NCI-H1048 (cell line): ENCODE results near the gene TMX1.
"Not testable (repeated sequence)": the region's sequence is repeated elsewhere in the genome, so short reads cannot be mapped to it uniquely, and the experiment has no call there.

Experiments used
- DNase-seq: peaks from one replicate; lab custom pipeline; 2025; lab: John Stamatoyannopoulos, UW

TMX1 gene, protein sequence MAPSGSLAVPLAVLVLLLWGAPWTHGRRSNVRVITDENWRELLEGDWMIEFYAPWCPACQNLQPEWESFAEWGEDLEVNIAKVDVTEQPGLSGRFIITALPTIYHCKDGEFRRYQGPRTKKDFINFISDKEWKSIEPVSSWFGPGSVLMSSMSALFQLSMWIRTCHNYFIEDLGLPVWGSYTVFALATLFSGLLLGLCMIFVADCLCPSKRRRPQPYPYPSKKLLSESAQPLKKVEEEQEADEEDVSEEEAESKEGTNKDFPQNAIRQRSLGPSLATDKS

GRCh38 chr14:51239813-51240803, at the start of gene TMX1:
Gene TMX1, plus strand, starts transcription at chr14:51240247. Its CDS starts 46 bp downstream, at chr14:51240293.
- DNase-seq = peak; percentile 95

GRCh38 chr14:51201890-51202289, 38.2 kb upstream of the TMX1 start:
- DNase-seq = no peak

DNA sequence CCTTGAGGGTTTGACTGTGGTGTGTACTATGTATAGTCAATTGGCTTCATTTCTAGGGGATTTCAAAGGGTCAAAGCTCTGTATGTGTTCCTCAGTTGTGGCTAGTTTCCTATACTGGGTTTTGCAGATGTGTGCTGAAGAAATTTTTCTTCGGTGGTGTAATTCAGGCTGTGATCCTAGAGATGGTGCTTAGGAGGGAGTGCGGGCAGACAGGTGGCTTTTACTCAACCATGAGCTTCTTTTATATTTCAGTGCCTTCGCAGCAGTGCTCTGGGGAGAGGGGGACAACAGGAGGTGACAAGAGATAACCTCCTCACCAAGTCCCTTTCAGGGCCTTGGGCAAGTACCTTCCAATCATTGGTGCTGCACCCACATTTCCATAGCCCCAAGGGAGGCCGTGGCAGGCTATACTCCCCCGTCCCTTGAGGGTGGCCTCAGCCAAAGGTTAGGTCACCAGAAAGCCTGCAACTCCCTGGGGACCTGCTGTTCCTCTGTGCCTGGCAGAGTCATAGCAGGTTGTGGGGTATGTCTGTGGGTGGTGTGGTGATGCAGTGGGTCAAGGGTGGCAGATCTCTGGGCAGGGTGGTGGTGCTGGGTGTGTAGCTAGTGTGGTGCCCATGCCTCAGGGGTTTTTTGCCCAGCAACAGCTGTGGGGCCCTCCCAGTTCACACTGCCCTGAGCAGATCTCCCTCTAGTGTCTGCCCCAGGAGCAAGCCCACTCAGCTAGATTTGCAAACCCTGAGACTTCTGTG, 37.0 kb upstream of the TMX1 start:
- no peak for DNase-seq

GRCh38 chr14:51203881-51204280, 36.2 kb upstream of the TMX1 start:
- DNase-seq = no peak

- DNase-seq = no peak
Measured at GRCh38 chr14:51205486-51205885, 34.6 kb upstream of the TMX1 start.

DNA sequence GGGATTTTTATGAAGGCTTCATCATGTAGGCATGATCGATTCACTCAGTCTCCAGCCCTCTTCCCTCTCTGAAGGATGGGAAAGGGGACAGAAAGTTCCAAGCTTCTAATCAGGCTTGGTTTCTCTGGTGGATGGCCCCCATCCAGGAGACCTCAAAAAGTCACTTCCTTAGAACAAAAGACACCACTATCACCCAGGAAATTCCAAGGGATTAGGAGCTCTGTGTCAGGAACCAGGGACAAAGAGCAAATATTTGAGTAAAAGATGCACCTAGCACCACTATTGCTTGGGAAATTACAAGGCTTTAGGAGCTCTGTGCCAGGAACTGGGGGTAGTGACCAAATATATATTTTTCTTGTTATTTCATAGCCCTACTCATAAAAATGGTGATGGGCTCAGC, 33.6 kb upstream of the TMX1 start:
- DNase-seq = no peak

DNA sequence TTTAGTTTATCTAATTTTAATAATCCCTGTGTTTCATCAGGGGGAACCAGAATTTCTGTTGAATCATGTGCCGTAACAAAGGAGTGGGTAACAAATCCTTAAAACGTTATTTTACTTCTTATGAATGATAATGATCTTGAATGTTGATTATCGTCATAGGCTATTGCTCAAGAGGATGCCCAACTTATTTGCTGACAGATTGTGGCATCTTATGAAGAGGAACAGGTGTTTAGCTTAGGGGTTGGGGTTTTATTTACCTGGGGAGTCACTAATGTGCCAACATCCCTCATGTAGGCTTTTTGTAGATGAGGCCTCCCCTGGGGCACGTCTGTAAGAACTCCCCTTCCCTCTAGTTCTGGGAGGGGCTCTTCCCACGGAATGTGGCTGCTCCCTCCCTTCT, 32.4 kb upstream of the TMX1 start:
- no peak for DNase-seq

DNA sequence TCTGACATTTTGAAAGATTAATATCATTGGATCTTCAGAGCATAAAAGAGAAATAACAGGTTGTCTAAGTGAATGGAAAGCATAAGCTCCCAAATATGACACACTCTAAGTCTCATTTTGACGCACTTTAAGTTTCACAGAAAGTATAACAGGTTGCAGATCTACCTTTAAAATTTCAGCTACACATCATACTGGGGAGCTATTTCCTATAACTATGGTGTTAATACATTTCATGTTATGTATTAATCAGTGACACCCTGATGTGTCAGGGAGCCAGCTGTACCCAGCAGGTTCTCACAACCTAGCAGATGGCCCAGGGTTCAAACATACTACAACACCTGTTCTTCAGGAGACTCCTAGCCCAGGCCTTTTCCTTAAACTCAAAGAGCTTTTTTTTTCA, 31.1 kb upstream of the TMX1 start:
- DNase-seq = no peak

DNA sequence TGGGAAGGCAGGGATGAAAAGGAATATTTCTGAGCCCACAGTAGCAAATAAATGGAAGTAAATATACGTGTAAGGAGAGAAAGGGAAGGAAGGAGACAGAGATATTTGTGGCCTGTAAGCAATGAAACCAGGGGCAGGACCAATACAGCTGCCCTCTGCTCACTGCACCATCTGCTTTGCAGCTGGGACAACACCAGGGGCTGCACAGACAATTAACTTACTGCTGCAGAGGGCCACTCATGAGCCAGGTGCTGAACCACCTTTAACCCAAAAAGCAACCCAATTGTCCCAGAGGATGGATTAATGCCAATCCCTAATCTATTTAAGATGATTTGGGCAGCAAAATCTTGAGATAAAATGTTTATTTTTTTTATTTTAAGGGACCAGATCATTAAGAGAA, 30.6 kb upstream of the TMX1 start:
- no peak for DNase-seq

- DNase-seq = no peak
Measured at GRCh38 chr14:51210594-51210993, 29.5 kb upstream of the TMX1 start.

GRCh38 chr14:51211149-51211548, 28.9 kb upstream of the TMX1 start:
- no peak for DNase-seq

GRCh38 chr14:51216602-51217001, 23.4 kb upstream of the TMX1 start:
- no peak for DNase-seq

- DNase-seq = no peak
Measured at GRCh38 chr14:51219473-51220448, 20.3 kb upstream of the TMX1 start.

DNA sequence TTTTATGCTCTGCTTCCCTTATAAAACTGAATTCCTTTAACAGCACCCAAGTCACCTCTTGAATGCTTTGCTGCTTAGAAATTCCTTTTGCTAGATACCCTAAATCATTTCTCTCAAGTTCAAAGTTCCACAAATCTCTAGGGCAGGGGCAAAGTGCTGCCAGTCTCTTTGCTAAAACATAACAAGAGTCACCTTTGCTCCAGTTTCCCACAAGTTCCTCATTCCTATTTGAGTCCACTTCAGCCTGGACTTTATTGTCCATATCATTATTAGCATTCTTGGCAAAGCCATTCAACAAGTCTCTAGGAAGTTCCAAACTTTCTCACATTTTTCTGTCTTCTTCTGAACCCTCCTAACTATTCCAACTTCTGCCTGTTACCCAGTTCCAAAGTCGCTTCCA, 16.6 kb upstream of the TMX1 start:
- DNase-seq = not testable (repeated sequence)

DNA sequence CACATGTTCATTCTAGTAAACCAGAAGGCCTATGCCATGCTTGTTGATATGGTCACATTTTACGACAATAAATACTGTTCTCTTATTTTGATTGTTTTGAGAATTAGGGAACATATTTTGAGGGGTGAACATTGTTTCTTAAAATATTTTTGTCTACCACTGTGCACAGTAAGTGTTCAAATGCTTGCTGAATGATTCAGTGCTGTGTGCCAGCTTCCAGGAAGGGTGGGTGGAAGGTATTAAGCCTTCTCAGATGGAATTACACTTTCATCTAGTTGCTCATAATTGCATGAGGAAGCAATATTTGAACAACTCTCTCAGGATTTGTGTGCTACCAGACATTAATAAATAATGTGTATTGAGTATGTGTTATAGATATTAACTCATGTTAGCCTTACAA, 15.5 kb upstream of the TMX1 start:
- DNase-seq = no peak

DNA sequence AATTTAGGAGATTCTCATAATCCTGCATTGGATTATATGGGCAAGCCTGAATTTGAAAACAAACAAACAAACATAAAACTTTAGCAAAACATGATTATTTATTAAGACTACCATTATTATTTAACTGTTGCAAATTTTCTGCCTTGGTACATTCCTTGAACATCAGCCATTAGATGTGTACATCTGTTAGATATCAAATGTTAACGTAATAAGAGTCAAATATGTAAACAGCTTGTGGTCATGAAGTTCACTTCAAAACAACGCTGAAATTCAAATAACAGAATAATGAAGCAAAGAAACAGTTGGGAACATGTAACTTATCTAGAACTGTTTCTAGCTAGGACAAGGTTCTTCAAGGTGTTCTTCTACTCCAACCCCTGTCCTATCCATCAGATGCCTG, 14.3 kb upstream of the TMX1 start:
- DNase-seq = no peak

DNA sequence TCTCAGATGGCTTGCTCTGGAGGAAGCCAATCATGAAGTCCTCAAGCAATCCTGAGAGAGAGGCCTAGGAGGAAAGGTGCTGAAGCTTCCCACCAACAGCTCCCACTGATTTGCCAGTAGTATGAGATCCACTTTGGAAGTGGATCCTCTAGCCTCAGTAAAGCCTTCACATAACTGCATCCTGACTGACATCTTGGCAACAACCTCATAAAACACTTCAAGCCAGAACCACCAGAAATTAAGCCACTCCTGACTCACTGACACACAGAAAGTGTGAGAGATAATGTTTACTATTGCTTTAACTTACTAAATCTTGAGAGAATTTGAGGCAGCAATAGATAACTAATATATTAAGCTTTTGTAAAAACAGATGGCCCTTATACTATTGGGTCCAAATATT, 11.7 kb upstream of the TMX1 start:
- no peak for DNase-seq

- DNase-seq = no peak
Measured at GRCh38 chr14:51228890-51229289, 11.2 kb upstream of the TMX1 start.

DNA sequence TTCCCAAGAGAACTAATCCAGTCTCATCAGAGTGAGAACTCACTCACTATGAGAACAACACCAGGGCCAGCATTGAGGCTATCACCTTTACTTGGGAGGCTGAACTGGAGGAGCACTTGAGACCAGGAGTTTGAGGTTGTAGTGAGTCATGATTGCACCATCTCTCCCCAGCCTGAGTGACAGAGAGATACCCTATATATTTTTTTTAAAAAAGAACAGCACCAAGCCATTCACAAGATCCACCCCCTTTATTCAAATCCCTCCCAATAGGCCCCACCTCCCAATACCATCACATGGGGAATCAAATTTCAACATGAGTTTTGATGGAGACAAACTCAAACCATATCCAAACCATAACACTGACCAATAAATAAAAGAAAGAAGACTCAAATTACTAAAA, 3.7 kb upstream of the TMX1 start:
- DNase-seq = no peak

DNA sequence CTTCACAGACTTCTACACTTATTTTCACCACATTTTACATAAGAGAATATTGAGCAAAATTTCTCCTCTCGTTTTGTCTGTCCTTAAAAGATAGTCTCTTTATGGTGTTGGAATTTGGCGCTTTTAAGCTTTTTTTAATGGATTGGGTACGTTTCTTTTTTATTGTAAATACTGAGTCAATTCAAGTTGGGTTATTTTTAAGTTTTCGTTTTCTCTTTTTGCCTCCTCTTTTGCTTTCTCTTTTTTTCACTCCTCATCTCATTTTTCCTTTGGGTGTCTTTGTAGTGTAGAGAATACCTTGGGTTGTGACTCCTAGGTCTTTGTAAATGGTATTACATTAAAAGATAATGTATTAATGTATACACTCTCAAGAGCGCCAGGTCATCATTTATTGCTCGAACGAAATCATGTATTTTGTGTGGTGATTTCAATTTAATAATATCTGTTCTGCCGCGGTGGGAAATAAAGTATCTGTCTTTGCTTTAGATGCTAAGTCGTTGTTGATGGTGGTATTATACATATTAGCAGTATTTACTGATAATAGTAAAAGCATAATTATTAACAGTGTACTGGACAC, 845 bp downstream of the TMX1 start:
- DNase-seq = no peak
